GM23248 (cell line): ENCODE measurements around the gene PPP1R27. TPM values are rescaled to one million over a fixed set of nuclear protein-coding genes. Genes with fewer than 3 reads are reported as not detected.

Experiments
- DNase-seq: peaks from one replicate; pipeline ENCODE4 v3.0.0-alpha.2; 2015
- H2AFZ ChIP-seq: fragments of 200-600 bp; sonication (generic); 2 replicates; pipeline ENCODE4 v1.6.1; 2016; ENCODE audit warnings: antibody characterized with exemption
- H3F3A ChIP-seq: fragments of 200-600 bp; sonication (generic); 2 replicates; pipeline ENCODE4 v1.6.1; 2016; ENCODE audit warnings: mild to moderate bottlenecking, antibody characterized with exemption, mixed run types; ENCODE audit not compliant: insufficient read depth
- H3K27ac ChIP-seq: fragments of 200-600 bp; sonication (generic); 2 replicates; pipeline ENCODE4 v1.5.1; 2016; ENCODE audit warnings: mild to moderate bottlenecking
- H3K27me3 ChIP-seq: fragments of 200-600 bp; sonication (generic); replicated peaks from 2 replicates; pipeline ENCODE4 v1.6.1; 2016; ENCODE audit warnings: mild to moderate bottlenecking; ENCODE audit not compliant: insufficient read depth
- H3K36me3 ChIP-seq: fragments of 200-600 bp; sonication (generic); 2 replicates; pipeline ENCODE4 v1.6.1; 2016; ENCODE audit warnings: low read depth, mild to moderate bottlenecking
- H3K4me1 ChIP-seq: fragments of 200-600 bp; sonication (generic); 2 replicates; pipeline ENCODE4 v1.6.1; 2016; ENCODE audit warnings: mild to moderate bottlenecking; ENCODE audit not compliant: insufficient read depth
- H3K4me2 ChIP-seq: fragments of 200-600 bp; sonication (generic); one replicate; pipeline ENCODE4 v1.6.1; 2016; ENCODE audit warnings: mild to moderate bottlenecking; ENCODE audit not compliant: unreplicated experiment
- H3K4me3 ChIP-seq: fragments of 200-600 bp; sonication (generic); 2 replicates; pipeline ENCODE4 v1.5.1; 2016; ENCODE audit warnings: mild to moderate bottlenecking
- H3K79me2 ChIP-seq: fragments of 200-600 bp; sonication (generic); 2 replicates; pipeline ENCODE4 v1.6.1; 2016; ENCODE audit warnings: mild to moderate bottlenecking; ENCODE audit not compliant: insufficient read depth
- H3K9ac ChIP-seq: fragments of 200-600 bp; sonication (generic); 2 replicates; pipeline ENCODE4 v1.6.1; 2016; ENCODE audit warnings: mild to moderate bottlenecking
- H3K9me2 ChIP-seq: fragments of 200-600 bp; sonication (generic); 2 replicates; pipeline ENCODE4 v1.6.1; 2016; ENCODE audit warnings: mixed run types, mild to moderate bottlenecking, moderate library complexity; ENCODE audit not compliant: insufficient read depth
- H3K9me3 ChIP-seq: fragments of 200-600 bp; sonication (generic); one replicate; pipeline ENCODE4 v1.6.1; 2017; ENCODE audit warnings: low read depth
- H4K20me1 ChIP-seq: fragments of 200-600 bp; sonication (generic); 2 replicates; pipeline ENCODE4 v1.6.0; 2016; ENCODE audit not compliant: insufficient read depth
- EZH2 ChIP-seq: fragments of 200-600 bp; sonication (generic); IDR thresholded peaks from 2 replicates; pipeline ENCODE4 v1.6.1; 2018; ENCODE audit warnings: antibody characterized with exemption, mild to moderate bottlenecking; ENCODE audit not compliant: insufficient read depth, poor library complexity, severe bottlenecking
- EZH2phosphoT487 ChIP-seq: fragments of 200-600 bp; sonication (generic); IDR thresholded peaks from 2 replicates; pipeline ENCODE4 v1.6.1; 2018; ENCODE audit warnings: antibody characterized with exemption, moderate library complexity, mild to moderate bottlenecking, low read depth; ENCODE audit not compliant: insufficient read depth
- WGBS, 2 experiments: methylation state at CpG; one replicate each; pipeline ENCODE4 v1.1.6; 2015 to 2017; ENCODE audit warnings: low lambda C conversion rate in 2 of 2, low coverage in 1 of 2; ENCODE audit errors: missing lambda C conversion rate in 2 of 2; 5-methylcytosine and 5-hydroxymethylcytosine counted together
- in situ Hi-C: fragments of 300-500 bp; cut with MboI; formaldehyde crosslinking; loops from 2 replicates; pipeline ENCODE4 v1.15.0; 2020
- polyA plus RNA-seq: library from polyadenylated mRNA; unstranded; fragments of >200 nt; fragmentation: Nextera tagmentation; extraction: Ambion mirVana; gene quantifications from 2 replicates; pipeline ENCODE4 v1.2.1, GENCODE V29; 2016
- total RNA-seq: library from RNA; depleted of rRNA; stranded (reverse); fragments of >200 nt; shearing (Covaris generic); gene quantifications from 2 replicates; pipeline ENCODE4 v1.2.3, GENCODE V29; 2014

Gene PPP1R27
- total and polyA plus RNA-seq, 2 experiments from 2014 or later: not detected

- Histone ChIP-seq H3K4me1 (peaks cover 45% of the 10 kb centered on the region), H3K36me3 (peaks cover 26% of the 10 kb centered on the region; the same call in 1 of the 2 replicates), H4K20me1 (no peaks in the 10 kb centered on the region), H2AFZ (no peak overlapping the region), H3K4me3 (peak overlapping the region; percentile 95), H3K9ac (peak overlapping the region; percentile 95), H3F3A (peaks cover 21% of the 10 kb centered on the region), H3K9me3 (no peaks in the 10 kb centered on the region), H3K27me3 (no peaks in the 10 kb centered on the region), H3K9me2 (no peaks in the 10 kb centered on the region), H3K79me2 (peaks cover 89% of the 10 kb centered on the region), H3K27ac (peak overlapping the region; percentile 86), H3K4me2 (peak overlapping the region; percentile 100)
- TF ChIP-seq EZH2phosphoT487: no peak
- no peak for TF ChIP-seq EZH2
- in situ Hi-C loops: no loop called here
- 42 to 46% methylated on average over 23 of the region's 23 CpGs for WGBS, 2 experiments
- DNase-seq: peak; percentile 55
These were observed 24.4 kb upstream of the PPP1R27 start for GRCh38 chr17:81858967-81859905.

- Histone ChIP-seq H3K9me2 (no peaks in the 10 kb centered on the region), H3K4me3 (peak overlapping the region; percentile 95), H2AFZ (no peak overlapping the region), H3K9ac (peak overlapping the region; percentile 95), H3K79me2 (peaks cover 89% of the 10 kb centered on the region), H3K4me1 (peaks cover 41% of the 10 kb centered on the region), H3K27ac (peak overlapping the region; percentile 86), H3K4me2 (peak overlapping the region; percentile 100), H3K27me3 (no peaks in the 10 kb centered on the region), H3F3A (peaks cover 18% of the 10 kb centered on the region), H3K36me3 (peaks cover 35% of the 10 kb centered on the region; the same call in 1 of the 2 replicates), H3K9me3 (no peaks in the 10 kb centered on the region), H4K20me1 (no peaks in the 10 kb centered on the region)
- peak; percentile 32 for DNase-seq
- in situ Hi-C loops: no loop called here
- no peak for TF ChIP-seq EZH2
- 77 to 80% methylated on average over 19 to 30 of the region's 30 CpGs for WGBS, 2 experiments
These were observed 23.5 kb upstream of the PPP1R27 start for GRCh38 chr17:81858170-81858966.

- H2AFZ ChIP-seq: no peak overlapping the region
- no peak overlapping the region for H3K4me3 ChIP-seq
- H3F3A ChIP-seq: no peaks in the 10 kb centered on the region; the same call in 1 of the 2 replicates
- in situ Hi-C loops: no loop called here
- WGBS, 2 experiments: 61 to 62% methylated on average over 29 of the region's 29 CpGs
- H3K79me2 ChIP-seq: peaks cover 100% of the 10 kb centered on the region
- H4K20me1 ChIP-seq: no peaks in the 10 kb centered on the region
- no peak for TF ChIP-seq EZH2phosphoT487
- H3K9me3 ChIP-seq: no peaks in the 10 kb centered on the region
- H3K36me3 ChIP-seq: peaks cover 51% of the 10 kb centered on the region; the same call in 1 of the 2 replicates
- no peak overlapping the region for H3K4me2 ChIP-seq
- H3K27me3 ChIP-seq: no peaks in the 10 kb centered on the region
- peaks cover 24% of the 10 kb centered on the region for H3K4me1 ChIP-seq
- peak overlapping the region; percentile 82 for H3K27ac ChIP-seq
- no peaks in the 10 kb centered on the region for H3K9me2 ChIP-seq
- DNase-seq: peak; percentile 71
- H3K9ac ChIP-seq: peak overlapping the region; percentile 95
These were observed 20.3 kb upstream of the PPP1R27 start for GRCh38 chr17:81854974-81855774.

- H3K4me1 ChIP-seq: peaks cover 16% of the 10 kb centered on the region
- no peaks in the 10 kb centered on the region for H3K9me2 ChIP-seq
- DNase-seq: no peak
- in situ Hi-C loops: no loop called here
- no peak overlapping the region for H3K4me2 ChIP-seq
- H3K79me2 ChIP-seq: peaks cover 95% of the 10 kb centered on the region
- H3K27me3 ChIP-seq: no peaks in the 10 kb centered on the region
- H3K36me3 ChIP-seq: peaks cover 54% of the 10 kb centered on the region; the same call in 1 of the 2 replicates
- H3K4me3 ChIP-seq: no peak overlapping the region
- no peak overlapping the region for H2AFZ ChIP-seq
- no peak overlapping the region for H3K9ac ChIP-seq
- 92 to 93% methylated on average over 12 of the region's 12 CpGs for WGBS, 2 experiments
- peaks cover 6% of the 10 kb centered on the region for H3F3A ChIP-seq
- H3K9me3 ChIP-seq: no peaks in the 10 kb centered on the region
- H3K27ac ChIP-seq: no peak overlapping the region
- TF ChIP-seq EZH2phosphoT487 (no peak), EZH2 (no peak)
- H4K20me1 ChIP-seq: no peaks in the 10 kb centered on the region
These were observed 17.4 kb upstream of the PPP1R27 start for GRCh38 chr17:81852237-81852636.
